PC-3 (cell line): ENCODE results near the gene KLHL28.

Experiments
- EZH2 ChIP-seq: fragments of 300-600 bp; sonication (generic); IDR thresholded peaks from one replicate; pipeline ENCODE4 v1.6.1; 2017; ENCODE audit warnings: antibody characterized with exemption, mild to moderate bottlenecking, low read length; ENCODE audit not compliant: unreplicated experiment
- EZH2phosphoT487 ChIP-seq: fragments of 300-600 bp; sonication (generic); IDR thresholded peaks from 2 replicates; pipeline ENCODE4 v1.6.1; 2018; ENCODE audit warnings: mild to moderate bottlenecking, antibody characterized with exemption, low read length, borderline replicate concordance
- TF ChIP-seq, protein P1 (sequence below): fragments of 300-600 bp; sonication (generic); conservative IDR thresholded peaks from 2 replicates; pipeline ENCODE4 v1.5.1; 2017; ENCODE audit warnings: antibody characterized with exemption, low read depth, mild to moderate bottlenecking, low read length

DNA sequence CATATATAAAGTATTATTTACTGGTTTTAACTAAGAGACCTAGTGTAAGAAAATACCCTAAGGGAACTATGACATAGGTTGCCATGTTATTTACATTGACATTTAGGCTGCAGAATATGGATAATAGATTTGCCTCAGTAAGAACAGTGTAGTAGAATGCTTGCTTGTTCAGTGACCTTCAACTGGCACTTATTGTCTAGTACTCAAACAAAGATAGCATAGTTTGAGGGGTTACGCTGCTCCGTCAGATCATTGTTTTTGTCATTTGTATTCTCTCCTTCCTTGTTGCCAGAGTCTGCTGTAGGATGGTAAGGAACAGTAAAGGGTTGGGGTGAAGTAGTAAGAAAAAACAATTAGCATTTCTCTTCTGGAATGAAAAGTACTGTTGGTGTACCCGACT lies 33.4 kb upstream of the KLHL28 start:
- TF ChIP-seq, protein P1, sequence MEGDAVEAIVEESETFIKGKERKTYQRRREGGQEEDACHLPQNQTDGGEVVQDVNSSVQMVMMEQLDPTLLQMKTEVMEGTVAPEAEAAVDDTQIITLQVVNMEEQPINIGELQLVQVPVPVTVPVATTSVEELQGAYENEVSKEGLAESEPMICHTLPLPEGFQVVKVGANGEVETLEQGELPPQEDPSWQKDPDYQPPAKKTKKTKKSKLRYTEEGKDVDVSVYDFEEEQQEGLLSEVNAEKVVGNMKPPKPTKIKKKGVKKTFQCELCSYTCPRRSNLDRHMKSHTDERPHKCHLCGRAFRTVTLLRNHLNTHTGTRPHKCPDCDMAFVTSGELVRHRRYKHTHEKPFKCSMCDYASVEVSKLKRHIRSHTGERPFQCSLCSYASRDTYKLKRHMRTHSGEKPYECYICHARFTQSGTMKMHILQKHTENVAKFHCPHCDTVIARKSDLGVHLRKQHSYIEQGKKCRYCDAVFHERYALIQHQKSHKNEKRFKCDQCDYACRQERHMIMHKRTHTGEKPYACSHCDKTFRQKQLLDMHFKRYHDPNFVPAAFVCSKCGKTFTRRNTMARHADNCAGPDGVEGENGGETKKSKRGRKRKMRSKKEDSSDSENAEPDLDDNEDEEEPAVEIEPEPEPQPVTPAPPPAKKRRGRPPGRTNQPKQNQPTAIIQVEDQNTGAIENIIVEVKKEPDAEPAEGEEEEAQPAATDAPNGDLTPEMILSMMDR = no peak
- TF ChIP-seq EZH2 = no peak
- no peak for TF ChIP-seq EZH2phosphoT487
